LoVo (cell line): ENCODE results near the gene MUC6.

Experiments used
- DNase-seq: peaks from one replicate; pipeline ENCODE4 v3.0.0-alpha.2; 2016; ENCODE audit warnings: low spot score

MUC6 gene

GRCh38 chr11:1008001-1008802 lies 28.3 kb downstream of the MUC6 start:
- no peak for DNase-seq

- no peak for DNase-seq
Measured at GRCh38 chr11:1007279-1007678, 29.2 kb downstream of the MUC6 start.

- no peak for DNase-seq
Measured at GRCh38 chr11:1006762-1007161, 29.8 kb downstream of the MUC6 start.

DNA sequence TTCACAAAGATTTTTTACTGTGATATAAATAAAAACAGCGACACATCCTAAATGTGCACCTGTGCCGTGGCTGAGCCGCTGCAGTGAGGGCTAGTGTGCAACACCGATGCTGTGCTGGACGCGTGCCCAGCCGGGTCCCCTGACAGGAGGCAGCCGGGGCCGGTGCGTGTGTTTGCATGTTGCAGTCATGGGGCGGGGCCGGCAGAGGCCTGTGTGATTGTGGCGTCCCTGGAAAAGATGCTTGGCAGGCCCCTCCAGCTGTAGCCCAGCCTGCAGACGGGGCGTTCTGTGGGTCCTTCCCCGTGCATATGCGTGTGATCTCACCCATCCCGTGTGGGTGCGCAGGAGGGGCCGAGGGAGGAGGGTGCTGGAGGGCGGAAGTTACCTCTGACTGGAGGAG lies 30.6 kb downstream of the MUC6 start:
- DNase-seq, result no peak

- no peak for DNase-seq
Measured at GRCh38 chr11:1003159-1003558, 33.4 kb downstream of the MUC6 start.

DNA sequence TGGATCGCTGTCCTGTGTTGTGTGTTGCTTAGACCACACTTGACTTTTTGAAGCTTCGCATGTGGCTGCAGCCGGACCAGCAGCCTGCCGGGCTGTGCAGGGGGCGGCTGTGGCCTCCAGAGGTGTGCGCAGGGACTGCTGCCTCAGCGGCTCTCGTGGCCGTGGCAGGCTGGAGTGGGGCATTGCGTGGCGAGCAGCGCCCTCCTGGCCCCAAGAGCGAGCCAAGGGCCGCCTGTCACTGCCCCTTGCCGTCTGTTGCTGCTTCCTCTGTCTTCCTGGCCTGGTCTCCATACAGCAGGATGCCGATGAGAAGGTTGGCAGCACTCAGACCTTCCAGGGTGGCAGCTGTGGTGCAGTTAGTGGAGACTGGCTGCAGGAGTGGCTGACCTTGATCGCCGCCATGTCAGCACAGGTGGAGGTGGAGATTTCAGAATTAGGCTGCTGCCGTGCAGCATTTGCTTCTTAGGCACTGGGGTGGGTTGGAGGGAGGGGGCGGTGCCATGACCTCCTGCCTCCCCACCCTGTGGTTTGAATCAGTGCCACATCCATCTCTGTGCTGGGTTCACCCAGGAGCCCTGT lies 34.0 kb downstream of the MUC6 start:
- DNase-seq, result no peak

GRCh38 chr11:1001617-1002405 lies 34.7 kb downstream of the MUC6 start:
- DNase-seq, result no peak

GRCh38 chr11:1000357-1001278 lies 35.9 kb downstream of the MUC6 start:
- no peak for DNase-seq

- no peak for DNase-seq
Measured at GRCh38 chr11:999009-999408, 37.5 kb downstream of the MUC6 start.

- DNase-seq, result no peak
Measured at GRCh38 chr11:997907-998306, 38.6 kb downstream of the MUC6 start.

DNA sequence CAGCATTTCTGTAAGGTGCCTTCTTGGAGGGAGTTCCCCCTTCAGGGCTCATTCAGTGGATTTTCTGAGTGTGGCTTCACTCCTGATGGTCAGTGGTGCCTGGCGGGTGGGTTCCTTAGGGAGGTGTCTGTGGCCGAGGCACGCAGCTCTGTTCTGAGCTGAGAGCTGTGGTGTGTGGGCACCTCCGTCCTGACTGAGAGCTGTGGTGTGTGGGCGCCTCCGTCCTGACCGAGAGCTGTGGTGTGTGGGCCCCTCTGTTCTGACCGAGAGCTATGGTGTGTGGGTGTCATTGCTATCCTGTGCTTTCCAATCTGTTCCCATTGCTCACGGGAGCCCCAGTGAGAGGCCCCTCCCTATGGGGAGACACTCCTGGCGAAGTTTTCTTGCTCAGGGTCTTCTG lies 39.8 kb downstream of the MUC6 start:
- DNase-seq, result no peak

GRCh38 chr11:995752-996420 lies 40.6 kb downstream of the MUC6 start:
- no peak for DNase-seq

GRCh38 chr11:995044-995751 lies 41.3 kb downstream of the MUC6 start:
- DNase-seq, result no peak

DNA sequence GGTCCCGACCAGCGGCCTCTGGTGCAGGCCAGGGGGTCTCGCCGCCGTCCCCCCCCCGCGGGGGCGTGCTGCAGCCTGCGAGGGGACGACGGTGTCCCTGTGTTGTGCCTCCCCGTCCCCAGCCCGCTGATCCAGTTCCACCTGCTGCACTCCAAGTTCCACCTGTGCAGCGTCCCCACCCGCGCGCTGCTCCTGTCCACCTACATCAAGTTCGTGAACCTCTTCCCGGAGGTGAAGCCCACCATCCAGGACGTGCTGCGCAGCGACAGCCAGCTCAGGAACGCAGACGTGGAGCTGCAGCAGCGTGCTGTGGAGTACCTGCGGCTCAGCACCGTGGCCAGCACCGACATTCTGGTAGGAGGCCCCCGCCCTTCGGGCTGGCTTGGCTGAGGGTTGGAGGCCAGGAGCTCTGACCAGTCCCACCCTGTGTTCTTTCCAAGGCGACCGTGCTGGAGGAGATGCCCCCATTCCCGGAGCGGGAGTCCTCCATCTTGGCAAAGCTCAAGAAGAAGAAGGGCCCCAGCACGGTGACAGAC lies 42.8 kb downstream of the MUC6 start:
- no peak for DNase-seq

DNA sequence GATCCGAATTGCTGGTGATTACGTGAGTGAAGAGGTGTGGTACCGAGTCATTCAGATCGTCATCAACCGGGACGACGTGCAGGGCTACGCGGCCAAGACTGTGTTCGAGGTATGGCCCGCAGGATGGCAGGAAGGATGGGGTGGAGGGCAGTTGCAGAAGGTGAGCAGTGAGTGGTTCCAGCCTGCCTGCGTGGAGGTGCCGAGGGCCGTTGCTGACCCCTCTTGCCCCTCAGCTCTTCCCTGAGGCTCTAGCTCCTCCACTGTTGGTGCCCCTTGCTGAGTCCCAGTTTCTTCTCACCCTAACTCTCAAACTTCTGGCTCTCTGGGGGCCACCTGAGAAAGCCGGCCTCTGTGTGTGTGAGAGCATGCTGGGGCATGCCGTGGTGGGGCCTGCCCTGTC lies 43.9 kb downstream of the MUC6 start:
- DNase-seq, result no peak

DNA sequence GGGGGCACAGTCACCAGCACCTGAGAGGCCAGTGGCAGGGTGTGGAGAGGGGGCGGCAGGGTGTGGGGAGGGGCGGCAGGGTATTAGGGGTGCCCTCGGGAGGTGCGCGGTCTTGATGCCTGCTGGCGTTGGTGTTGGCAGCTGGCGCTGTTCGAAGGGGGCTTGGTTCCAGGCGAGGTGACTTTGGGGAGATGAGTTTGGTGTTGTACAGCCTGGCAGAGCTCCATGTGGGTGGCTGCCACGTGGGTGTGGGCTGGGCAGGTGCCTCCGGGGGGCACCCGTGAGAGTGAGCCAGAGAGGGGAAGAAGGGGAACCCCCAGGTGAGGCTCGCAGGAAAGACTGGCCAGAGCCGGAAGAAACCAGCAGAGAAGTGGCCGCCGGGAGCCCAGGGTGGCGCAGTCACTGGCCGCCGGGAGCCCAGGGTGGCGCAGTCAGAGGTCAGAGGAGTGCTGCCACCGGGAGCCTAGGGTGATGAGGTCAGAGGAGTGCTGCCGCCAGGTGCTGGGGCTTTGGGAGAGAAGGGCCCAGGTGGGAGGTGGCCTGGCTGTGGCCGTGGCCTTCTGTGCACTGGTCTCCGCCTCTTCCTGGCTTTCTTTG lies 44.7 kb downstream of the MUC6 start:
- DNase-seq, result no peak

GRCh38 chr11:991034-991433 lies 45.5 kb downstream of the MUC6 start:
- DNase-seq, result no peak

GRCh38 chr11:990101-990500 lies 46.4 kb downstream of the MUC6 start:
- no peak for DNase-seq

DNA sequence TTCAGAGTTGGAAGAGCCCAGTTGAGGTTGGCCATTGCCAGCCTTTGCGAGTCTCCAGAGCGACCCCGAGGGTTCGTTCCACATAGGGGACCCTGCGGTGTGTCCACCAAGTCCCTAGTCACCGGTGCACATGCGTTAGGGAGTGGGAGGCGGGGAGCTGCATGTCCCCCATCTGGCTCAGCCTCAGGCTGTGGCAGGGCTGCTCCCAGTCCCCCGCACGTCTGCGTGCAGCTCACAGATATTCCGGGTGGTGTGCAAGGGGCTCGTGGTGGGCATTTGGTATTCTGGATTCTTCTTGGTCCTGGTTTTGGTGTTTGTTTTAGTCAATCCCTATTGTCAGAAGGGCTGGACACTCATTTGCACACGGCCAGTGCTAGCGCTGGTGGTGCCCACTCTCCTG lies 48.8 kb downstream of the MUC6 start:
- no peak for DNase-seq

- DNase-seq, result no peak
Measured at GRCh38 chr11:986952-987305, 49.6 kb downstream of the MUC6 start.
